GM12873 (cell line): ENCODE data around the gene KCNH6.

Source experiments
- TF ChIP-seq, protein P1 (sequence below): IDR thresholded peaks from 2 replicates; pipeline ENCODE4 v1.5.1; 2012; ENCODE audit warnings: low read depth, mild to moderate bottlenecking, moderate library complexity, low read length, control low read depth; ENCODE audit not compliant: insufficient read depth; ENCODE audit errors: missing control alignments

The KCNH6 gene

DNA sequence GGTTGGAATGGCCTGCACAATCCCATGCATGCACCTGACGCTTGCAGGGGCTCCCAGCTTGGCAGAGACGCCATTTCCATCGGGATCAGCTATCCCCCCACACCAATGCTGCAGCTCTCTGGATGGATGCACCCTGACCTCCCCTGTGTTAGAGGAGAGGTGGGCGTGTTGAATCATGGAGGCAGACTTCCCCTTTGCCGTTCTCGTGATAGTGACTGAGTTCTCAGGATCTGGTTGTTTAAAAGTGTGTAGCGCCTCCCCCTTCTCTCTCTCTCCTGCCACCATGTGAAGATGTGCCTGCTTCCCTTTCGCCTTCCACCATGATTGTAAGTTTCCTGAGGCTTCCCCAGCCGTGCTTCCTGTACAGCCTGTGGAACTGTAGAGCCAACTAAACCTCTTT lies 17.8 kb upstream of the KCNH6 start:
- TF ChIP-seq, protein P1, sequence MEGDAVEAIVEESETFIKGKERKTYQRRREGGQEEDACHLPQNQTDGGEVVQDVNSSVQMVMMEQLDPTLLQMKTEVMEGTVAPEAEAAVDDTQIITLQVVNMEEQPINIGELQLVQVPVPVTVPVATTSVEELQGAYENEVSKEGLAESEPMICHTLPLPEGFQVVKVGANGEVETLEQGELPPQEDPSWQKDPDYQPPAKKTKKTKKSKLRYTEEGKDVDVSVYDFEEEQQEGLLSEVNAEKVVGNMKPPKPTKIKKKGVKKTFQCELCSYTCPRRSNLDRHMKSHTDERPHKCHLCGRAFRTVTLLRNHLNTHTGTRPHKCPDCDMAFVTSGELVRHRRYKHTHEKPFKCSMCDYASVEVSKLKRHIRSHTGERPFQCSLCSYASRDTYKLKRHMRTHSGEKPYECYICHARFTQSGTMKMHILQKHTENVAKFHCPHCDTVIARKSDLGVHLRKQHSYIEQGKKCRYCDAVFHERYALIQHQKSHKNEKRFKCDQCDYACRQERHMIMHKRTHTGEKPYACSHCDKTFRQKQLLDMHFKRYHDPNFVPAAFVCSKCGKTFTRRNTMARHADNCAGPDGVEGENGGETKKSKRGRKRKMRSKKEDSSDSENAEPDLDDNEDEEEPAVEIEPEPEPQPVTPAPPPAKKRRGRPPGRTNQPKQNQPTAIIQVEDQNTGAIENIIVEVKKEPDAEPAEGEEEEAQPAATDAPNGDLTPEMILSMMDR, result no peak

DNA sequence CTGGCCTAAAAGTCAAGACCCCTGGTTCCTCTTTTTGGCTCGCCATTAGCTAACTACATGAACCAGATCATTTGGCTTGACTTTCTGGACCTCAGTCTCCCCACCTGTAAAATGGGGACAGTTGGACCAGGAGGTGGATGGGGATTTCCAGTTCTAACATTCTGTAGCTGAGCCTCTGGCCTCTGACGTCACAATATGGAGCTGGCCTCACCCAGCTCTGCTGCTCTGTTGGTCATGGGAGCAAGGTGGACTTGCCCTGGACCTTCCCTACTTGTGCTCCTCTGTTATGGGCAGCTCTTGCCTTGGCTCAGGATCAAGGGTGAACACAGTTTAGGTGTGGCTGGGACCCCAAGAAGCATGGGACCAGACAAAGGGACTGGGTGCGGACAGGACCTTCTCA lies 16.5 kb upstream of the KCNH6 start:
- TF ChIP-seq, protein P1, result no peak

DNA sequence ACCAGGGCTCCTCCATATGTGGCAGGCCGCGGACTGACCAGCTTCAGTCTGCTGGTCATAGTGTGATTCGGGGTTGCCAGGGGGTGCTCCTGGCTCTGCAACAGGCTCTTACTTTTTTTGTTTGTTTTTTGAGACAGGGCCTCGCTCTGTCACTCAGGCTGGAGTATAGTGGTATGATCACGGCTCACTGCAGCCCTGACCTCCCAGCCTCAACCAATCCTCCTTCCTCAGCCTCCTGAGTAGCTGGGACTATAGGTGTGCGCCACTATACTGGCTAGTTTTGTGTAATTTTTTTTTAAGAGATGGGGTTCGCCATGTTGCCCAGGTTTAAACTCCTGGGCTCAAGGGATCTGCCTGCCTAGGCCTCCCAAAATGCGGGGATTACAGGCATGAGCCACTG lies 11.8 kb upstream of the KCNH6 start:
- TF ChIP-seq, protein P1, result no peak

DNA sequence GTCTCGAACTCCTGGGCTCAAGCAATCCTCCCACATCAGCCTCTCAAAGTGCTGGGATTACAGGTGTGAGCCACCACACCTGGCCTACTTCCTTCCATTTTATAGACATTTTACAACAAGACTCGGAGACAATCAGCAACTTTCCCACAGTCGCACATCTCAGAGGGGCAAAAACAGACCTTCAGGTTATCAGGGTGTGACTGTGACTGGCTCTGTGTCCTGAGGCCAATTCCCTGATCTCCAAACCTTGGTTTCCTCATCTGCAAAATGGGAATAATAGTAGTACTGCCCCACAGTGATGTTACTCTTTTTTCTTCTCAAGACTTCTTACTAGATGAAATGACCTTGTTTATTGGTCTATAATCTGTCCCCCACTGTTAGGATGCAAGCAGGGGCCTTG lies 10.8 kb upstream of the KCNH6 start:
- TF ChIP-seq, protein P1, result no peak

DNA sequence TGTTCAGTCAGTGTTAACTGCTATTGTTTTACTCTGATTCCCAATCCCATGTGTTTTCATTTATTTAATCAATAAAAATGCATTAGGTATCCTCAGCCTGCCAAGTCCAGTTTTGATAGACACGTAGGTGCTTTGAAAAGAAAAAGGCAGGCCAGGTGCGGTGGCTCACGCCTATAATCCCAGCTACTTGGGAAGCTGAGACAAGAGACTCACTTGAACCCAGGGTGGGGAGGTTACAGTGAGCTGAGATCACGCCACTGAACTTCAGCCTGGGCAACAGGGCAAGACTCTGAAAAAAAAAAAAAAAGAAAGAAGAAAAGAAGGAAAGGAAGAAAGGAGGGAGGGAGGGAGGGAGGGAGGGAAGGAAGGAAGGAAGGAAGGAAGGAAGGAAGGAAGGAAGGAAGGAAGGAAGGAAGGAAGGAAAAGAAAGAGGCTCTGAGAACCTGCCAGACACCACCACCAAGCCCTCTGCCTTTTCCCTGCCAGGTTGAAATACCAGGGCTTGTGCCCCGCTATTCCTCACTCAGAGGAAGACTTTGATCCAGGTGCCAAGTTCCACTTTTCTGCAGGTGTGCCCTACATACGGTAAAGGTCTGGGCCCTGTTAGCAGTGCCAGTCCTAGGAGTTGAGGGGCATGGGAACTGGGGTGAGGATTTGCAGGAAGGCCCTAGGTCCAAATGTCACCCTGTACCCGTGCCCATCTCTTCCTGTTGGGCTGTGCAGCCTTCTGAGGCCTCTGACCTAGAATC lies 10.1 kb upstream of the KCNH6 start:
- TF ChIP-seq, protein P1, result no peak

DNA sequence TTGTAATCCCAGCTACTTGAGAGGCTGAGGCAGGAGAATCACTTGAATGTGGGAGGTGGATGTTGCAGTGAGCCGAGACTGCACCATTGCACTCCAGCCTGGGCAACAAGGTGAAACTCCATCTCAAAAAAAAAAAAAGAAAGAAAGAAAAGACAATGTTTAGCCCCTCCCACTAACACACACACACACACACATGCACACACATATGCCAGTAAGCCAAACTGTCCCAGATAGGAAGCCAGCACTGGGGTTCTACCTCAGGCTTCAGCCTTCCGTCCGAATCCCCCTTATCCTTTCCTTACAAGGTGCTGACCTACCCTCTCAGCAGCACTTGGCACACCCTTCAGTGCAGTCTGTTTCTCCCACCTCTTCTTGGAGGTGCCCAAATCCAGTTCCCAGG lies 8.7 kb upstream of the KCNH6 start:
- TF ChIP-seq, protein P1, result no peak

DNA sequence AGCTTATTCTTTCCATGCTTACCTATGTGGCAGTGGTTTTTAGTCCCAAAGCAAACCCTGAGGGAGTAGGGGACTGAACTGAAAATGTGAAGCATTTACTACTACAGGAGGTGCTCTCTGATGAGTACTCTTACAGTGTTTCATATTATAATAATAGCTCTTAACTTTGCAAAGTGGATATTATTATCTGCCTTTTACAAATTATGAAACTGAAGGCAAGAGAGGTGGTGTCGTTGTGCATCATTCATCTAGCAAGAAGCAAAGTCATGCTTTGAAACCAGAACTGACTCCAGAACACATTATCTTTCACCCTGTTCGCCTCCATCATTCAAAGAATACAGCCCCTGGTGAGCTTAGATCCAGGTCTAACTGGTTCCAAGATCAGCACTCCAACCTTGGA lies 8.2 kb upstream of the KCNH6 start:
- TF ChIP-seq, protein P1, result no peak
